ENCODE results near the gene CCDC188.

Gene CCDC188

GRCh38 chr22:20141186-20142077 lies 9.4 kb downstream of the CCDC188 start:
- H3K4me3 ChIP-seq (ENCODE audit: low read length in 2 of 2): no peak overlapping the region
- no peaks in the 10 kb centered on the region for H3K9me3 ChIP-seq (ENCODE audit: control insufficient read depth in 2 of 2, low read length in 2 of 2)
- H3K9ac ChIP-seq (ENCODE audit: low read depth in 1 of 2, low read length in 2 of 2): no peak overlapping the region
- H3K4me1 ChIP-seq (ENCODE audit: control insufficient read depth in 2 of 2, insufficient read depth in 2 of 2, low read length in 2 of 2): peaks cover 3 to 5% of the 10 kb centered on the region in 2 donors
- H3K36me3 ChIP-seq (ENCODE audit: control insufficient read depth in 2 of 2, insufficient read depth in 2 of 2, low read length in 2 of 2): peaks cover 0 to 7% of the 10 kb centered on the region in 2 donors
- no peak overlapping the region for H3K27ac ChIP-seq (ENCODE audit: low read depth in 2 of 2, low read length in 2 of 2)
- no peaks in the 10 kb centered on the region for H3K27me3 ChIP-seq (ENCODE audit: control insufficient read depth in 2 of 2, insufficient read depth in 2 of 2, low read length in 2 of 2)

DNA sequence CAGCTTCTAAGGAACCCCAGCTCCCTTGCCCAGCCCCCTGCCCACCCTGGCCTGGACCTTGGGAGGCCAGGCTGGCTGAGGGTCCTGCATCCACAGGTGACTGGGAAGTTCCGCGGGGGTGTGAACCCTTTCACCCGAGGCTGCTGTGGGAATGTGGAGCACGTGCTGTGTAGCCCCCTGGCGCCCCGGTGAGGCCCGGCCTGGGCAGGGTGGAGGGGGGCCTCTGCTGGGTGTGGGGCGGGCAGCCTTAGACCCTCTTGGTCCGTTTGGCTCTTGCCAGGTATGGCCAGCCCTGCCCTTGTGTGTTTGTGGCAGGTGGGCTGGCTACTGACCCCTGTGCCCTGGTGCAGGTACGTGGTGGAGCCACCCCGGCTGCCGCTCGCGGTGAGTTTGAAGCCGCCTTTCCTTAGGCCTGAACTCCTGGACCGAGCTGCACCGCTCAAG lies 10.3 kb downstream of the CCDC188 start:
- Histone ChIP-seq H3K4me1 (ENCODE audit: control insufficient read depth in 2 of 2, insufficient read depth in 2 of 2, low read length in 2 of 2) (peaks cover 3 to 9% of the 10 kb centered on the region in 2 donors), H3K27me3 (ENCODE audit: control insufficient read depth in 2 of 2, insufficient read depth in 2 of 2, low read length in 2 of 2) (no peaks in the 10 kb centered on the region), H3K9me3 (ENCODE audit: control insufficient read depth in 2 of 2, low read length in 2 of 2) (no peaks in the 10 kb centered on the region), H3K4me3 (ENCODE audit: low read length in 2 of 2) (no peak overlapping the region), H3K27ac (ENCODE audit: low read depth in 2 of 2, low read length in 2 of 2) (no peak overlapping the region), H3K9ac (ENCODE audit: low read depth in 1 of 2, low read length in 2 of 2) (no peak overlapping the region), H3K36me3 (ENCODE audit: control insufficient read depth in 2 of 2, insufficient read depth in 2 of 2, low read length in 2 of 2) (peaks cover 0 to 7% of the 10 kb centered on the region in 2 donors)

GRCh38 chr22:20140107-20140445 lies 10.8 kb downstream of the CCDC188 start:
- Histone ChIP-seq H3K9ac (ENCODE audit: low read depth in 1 of 2, low read length in 2 of 2) (no peak overlapping the region), H3K4me1 (ENCODE audit: control insufficient read depth in 2 of 2, insufficient read depth in 2 of 2, low read length in 2 of 2) (peaks cover 3 to 9% of the 10 kb centered on the region in 2 donors), H3K9me3 (ENCODE audit: control insufficient read depth in 2 of 2, low read length in 2 of 2) (no peaks in the 10 kb centered on the region), H3K4me3 (ENCODE audit: low read length in 2 of 2) (no peak overlapping the region), H3K36me3 (ENCODE audit: control insufficient read depth in 2 of 2, insufficient read depth in 2 of 2, low read length in 2 of 2) (peaks cover 0 to 7% of the 10 kb centered on the region in 2 donors), H3K27me3 (ENCODE audit: control insufficient read depth in 2 of 2, insufficient read depth in 2 of 2, low read length in 2 of 2) (no peaks in the 10 kb centered on the region), H3K27ac (ENCODE audit: low read depth in 2 of 2, low read length in 2 of 2) (no peak overlapping the region)

DNA sequence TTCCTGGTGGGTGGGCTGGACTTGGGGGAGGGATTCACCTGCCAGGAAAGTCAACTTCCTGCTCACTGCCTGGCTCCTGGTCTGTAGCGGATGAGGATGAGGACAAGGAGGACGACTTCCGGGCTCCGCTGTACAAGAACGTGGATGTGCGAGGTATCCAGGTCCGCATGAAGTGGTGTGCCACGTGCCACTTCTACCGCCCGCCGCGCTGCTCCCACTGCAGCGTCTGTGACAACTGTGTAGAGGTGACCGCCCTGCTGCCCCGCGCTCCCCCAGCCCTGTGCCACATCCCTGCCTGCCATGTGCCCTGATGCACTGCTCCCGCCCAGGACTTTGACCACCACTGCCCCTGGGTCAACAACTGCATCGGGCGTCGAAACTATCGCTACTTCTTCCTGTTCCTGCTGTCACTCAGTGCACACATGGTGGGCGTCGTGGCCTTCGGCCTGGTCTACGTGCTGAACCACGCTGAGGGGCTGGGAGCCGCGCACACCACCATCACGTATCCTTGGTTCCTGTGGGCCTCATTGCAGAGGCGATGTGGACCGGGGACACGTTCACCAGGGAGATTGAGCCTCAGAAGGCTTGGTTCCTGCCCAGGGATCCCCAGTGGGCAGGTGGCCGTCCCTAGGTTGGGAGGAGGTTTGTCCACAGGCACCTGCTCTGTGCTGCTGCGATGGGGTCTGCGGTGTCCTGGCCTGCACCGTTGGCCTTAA lies 11.3 kb downstream of the CCDC188 start:
- Histone ChIP-seq H3K27me3 (ENCODE audit: control insufficient read depth in 2 of 2, insufficient read depth in 2 of 2, low read length in 2 of 2) (no peaks in the 10 kb centered on the region), H3K4me1 (ENCODE audit: control insufficient read depth in 2 of 2, insufficient read depth in 2 of 2, low read length in 2 of 2) (peaks cover 3 to 9% of the 10 kb centered on the region in 2 donors), H3K9me3 (ENCODE audit: control insufficient read depth in 2 of 2, low read length in 2 of 2) (no peaks in the 10 kb centered on the region), H3K4me3 (ENCODE audit: low read length in 2 of 2) (no peak overlapping the region), H3K36me3 (ENCODE audit: control insufficient read depth in 2 of 2, insufficient read depth in 2 of 2, low read length in 2 of 2) (peaks cover 0 to 7% of the 10 kb centered on the region in 2 donors), H3K27ac (ENCODE audit: low read depth in 2 of 2, low read length in 2 of 2) (no peak overlapping the region), H3K9ac (ENCODE audit: low read depth in 1 of 2, low read length in 2 of 2) (no peak overlapping the region)

- Histone ChIP-seq H3K27ac (ENCODE audit: low read depth in 2 of 2, low read length in 2 of 2) (no peak overlapping the region), H3K4me3 (ENCODE audit: low read length in 2 of 2) (no peak overlapping the region), H3K9ac (ENCODE audit: low read depth in 1 of 2, low read length in 2 of 2) (no peak overlapping the region), H3K4me1 (ENCODE audit: control insufficient read depth in 2 of 2, insufficient read depth in 2 of 2, low read length in 2 of 2) (peaks cover 3 to 9% of the 10 kb centered on the region in 2 donors), H3K27me3 (ENCODE audit: control insufficient read depth in 2 of 2, insufficient read depth in 2 of 2, low read length in 2 of 2) (no peaks in the 10 kb centered on the region), H3K9me3 (ENCODE audit: control insufficient read depth in 2 of 2, low read length in 2 of 2) (no peaks in the 10 kb centered on the region), H3K36me3 (ENCODE audit: control insufficient read depth in 2 of 2, insufficient read depth in 2 of 2, low read length in 2 of 2) (peaks cover 0 to 7% of the 10 kb centered on the region in 2 donors)
Observed at GRCh38 chr22:20138868-20139267, 12.0 kb downstream of the CCDC188 start.

DNA sequence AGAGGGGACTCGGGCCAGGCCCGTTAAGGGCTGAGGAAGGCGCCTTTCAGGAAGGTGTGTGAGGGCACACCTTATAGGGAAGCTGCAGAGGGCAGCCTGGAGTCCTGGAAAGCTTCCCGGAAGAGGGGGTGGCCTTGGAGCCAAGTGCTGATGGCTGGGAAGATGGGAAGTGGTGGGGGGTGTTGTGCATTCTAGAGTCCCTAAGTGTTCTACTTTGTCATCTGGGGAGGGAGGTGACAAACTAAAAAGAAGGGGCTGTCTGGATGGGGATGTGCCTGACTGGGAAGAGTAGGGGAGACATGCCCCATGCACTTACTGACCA lies 12.5 kb downstream of the CCDC188 start:
- Histone ChIP-seq H3K36me3 (ENCODE audit: control insufficient read depth in 2 of 2, insufficient read depth in 2 of 2, low read length in 2 of 2) (peaks cover 0 to 7% of the 10 kb centered on the region in 2 donors), H3K27me3 (ENCODE audit: control insufficient read depth in 2 of 2, insufficient read depth in 2 of 2, low read length in 2 of 2) (no peaks in the 10 kb centered on the region), H3K9ac (ENCODE audit: low read depth in 1 of 2, low read length in 2 of 2) (no peak overlapping the region), H3K27ac (ENCODE audit: low read depth in 2 of 2, low read length in 2 of 2) (no peak overlapping the region), H3K9me3 (ENCODE audit: control insufficient read depth in 2 of 2, low read length in 2 of 2) (no peaks in the 10 kb centered on the region), H3K4me3 (ENCODE audit: low read length in 2 of 2) (no peak overlapping the region), H3K4me1 (ENCODE audit: control insufficient read depth in 2 of 2, insufficient read depth in 2 of 2, low read length in 2 of 2) (peaks cover 3 to 9% of the 10 kb centered on the region in 2 donors)

DNA sequence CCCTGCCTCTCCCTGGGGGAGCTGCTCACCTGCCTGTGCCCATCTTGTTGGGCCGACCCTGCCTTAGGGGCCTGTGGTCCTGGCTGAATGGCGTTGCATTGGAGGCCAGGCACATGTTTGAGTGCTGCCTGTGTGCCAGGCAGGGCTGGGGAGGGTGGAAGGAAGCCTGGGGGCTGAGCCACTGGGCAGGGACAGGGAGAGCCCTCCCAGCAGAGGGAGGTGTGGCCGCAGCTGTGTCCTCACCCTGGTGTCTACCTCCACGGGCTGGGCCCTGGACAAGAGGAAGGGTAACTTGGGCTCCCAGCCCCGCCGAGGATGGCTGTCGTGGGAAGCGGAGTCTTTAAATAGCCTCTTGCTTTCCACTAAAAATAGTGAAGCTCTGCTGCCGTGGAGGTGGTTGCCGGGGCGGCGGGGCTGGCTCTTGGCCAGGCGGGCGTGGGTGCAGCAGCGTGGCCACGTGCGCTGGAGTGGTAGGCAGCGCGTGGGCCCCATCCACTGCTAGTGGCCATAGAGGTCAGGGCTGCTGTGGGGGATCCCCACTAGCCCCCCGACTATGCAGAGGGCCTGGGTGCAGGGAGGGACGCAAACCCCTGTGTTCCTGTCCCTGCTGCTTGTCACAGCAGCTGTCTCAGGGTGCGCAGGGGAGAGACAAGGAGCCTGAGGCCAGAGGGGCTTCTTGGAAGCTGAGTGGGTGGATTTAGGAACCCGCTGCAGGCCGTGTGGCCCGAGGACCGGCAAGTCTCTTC lies 13.0 kb downstream of the CCDC188 start:
- H3K27me3 ChIP-seq (ENCODE audit: control insufficient read depth in 2 of 2, insufficient read depth in 2 of 2, low read length in 2 of 2): no peaks in the 10 kb centered on the region
- H3K9me3 ChIP-seq (ENCODE audit: control insufficient read depth in 2 of 2, low read length in 2 of 2): no peaks in the 10 kb centered on the region
- no peak overlapping the region for H3K4me3 ChIP-seq (ENCODE audit: low read length in 2 of 2)
- H3K27ac ChIP-seq (ENCODE audit: low read depth in 2 of 2, low read length in 2 of 2): no peak overlapping the region
- no peak overlapping the region for H3K9ac ChIP-seq (ENCODE audit: low read depth in 1 of 2, low read length in 2 of 2)
- peaks cover 0 to 7% of the 10 kb centered on the region in 2 donors for H3K36me3 ChIP-seq (ENCODE audit: control insufficient read depth in 2 of 2, insufficient read depth in 2 of 2, low read length in 2 of 2)
- H3K4me1 ChIP-seq (ENCODE audit: control insufficient read depth in 2 of 2, insufficient read depth in 2 of 2, low read length in 2 of 2): peaks cover 5 to 10% of the 10 kb centered on the region in 2 donors

- Histone ChIP-seq H3K4me3 (ENCODE audit: low read length in 2 of 2) (no peak overlapping the region), H3K27ac (ENCODE audit: low read depth in 2 of 2, low read length in 2 of 2) (no peak overlapping the region), H3K9me3 (ENCODE audit: control insufficient read depth in 2 of 2, low read length in 2 of 2) (no peaks in the 10 kb centered on the region), H3K4me1 (ENCODE audit: control insufficient read depth in 2 of 2, insufficient read depth in 2 of 2, low read length in 2 of 2) (peaks cover 12 to 17% of the 10 kb centered on the region in 2 donors), H3K27me3 (ENCODE audit: control insufficient read depth in 2 of 2, insufficient read depth in 2 of 2, low read length in 2 of 2) (no peaks in the 10 kb centered on the region), H3K36me3 (ENCODE audit: control insufficient read depth in 2 of 2, insufficient read depth in 2 of 2, low read length in 2 of 2) (peaks cover 0 to 7% of the 10 kb centered on the region in 2 donors), H3K9ac (ENCODE audit: low read depth in 1 of 2, low read length in 2 of 2) (no peak overlapping the region)
Observed at GRCh38 chr22:20137113-20137512, 13.7 kb downstream of the CCDC188 start.

DNA sequence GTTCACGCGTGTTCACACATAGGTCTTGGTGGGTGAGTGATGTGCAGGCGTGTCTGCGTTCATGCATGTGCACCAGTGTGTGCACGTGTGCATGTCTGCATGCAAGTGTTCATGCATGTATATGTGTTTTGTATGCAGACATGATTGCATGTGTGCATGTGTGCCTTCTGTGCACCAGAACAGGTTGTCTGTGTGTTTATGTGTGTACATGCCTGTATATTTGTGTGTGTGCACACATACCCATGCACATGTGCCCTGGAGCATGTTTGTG lies 14.3 kb downstream of the CCDC188 start:
- Histone ChIP-seq H3K9me3 (ENCODE audit: control insufficient read depth in 2 of 2, low read length in 2 of 2) (no peaks in the 10 kb centered on the region), H3K36me3 (ENCODE audit: control insufficient read depth in 2 of 2, insufficient read depth in 2 of 2, low read length in 2 of 2) (peaks cover 0 to 7% of the 10 kb centered on the region in 2 donors), H3K4me3 (ENCODE audit: low read length in 2 of 2) (no peak overlapping the region), H3K27me3 (ENCODE audit: control insufficient read depth in 2 of 2, insufficient read depth in 2 of 2, low read length in 2 of 2) (no peaks in the 10 kb centered on the region), H3K4me1 (ENCODE audit: control insufficient read depth in 2 of 2, insufficient read depth in 2 of 2, low read length in 2 of 2) (peaks cover 12 to 19% of the 10 kb centered on the region in 2 donors), H3K27ac (ENCODE audit: low read depth in 2 of 2, low read length in 2 of 2) (no peak overlapping the region), H3K9ac (ENCODE audit: low read depth in 1 of 2, low read length in 2 of 2) (no peak overlapping the region)

All from mucosa of rectum (tissue), 2 donors.